A549 (cell line): Measurements from ENCODE around the gene ZNF628.

Experiments used
- EP300 ChIP-seq, 2 experiments: fragments of >200 bp; sonication (Bioruptor Twin); formaldehyde crosslinking; IDR thresholded peaks; 2 replicates in 1 of 2; 3 replicates in 1 of 2; pipeline ENCODE4 v1.6.1; 2016 to 2017
- FOSL2 ChIP-seq, 2 experiments: fragments of 450-650 bp in 1 of 2; fragments of >200 bp in 1 of 2; sonication (Bioruptor Twin) in 1 of 2; formaldehyde crosslinking; IDR thresholded peaks; 2 replicates each; pipeline versions ENCODE4 v1.5.0 to v1.6.1; 2016 to 2020; ENCODE audit warnings: mild to moderate bottlenecking in 1 of 2, moderate library complexity in 1 of 2
- HDAC2 ChIP-seq: fragments of 200-600 bp; sonication (generic); IDR thresholded peaks from 2 replicates; pipeline ENCODE4 v1.6.1; 2016
- HOXA7 ChIP-seq: fragments of 250-450 bp; sonication (Bioruptor Pico); IDR thresholded peaks from 2 replicates; pipeline ENCODE4 v1.5.0; 2020; ENCODE audit warnings: mild to moderate bottlenecking, moderate library complexity
- JUNB ChIP-seq: fragments of >200 bp; sonication (Bioruptor Twin); formaldehyde crosslinking; IDR thresholded peaks from 2 replicates; pipeline ENCODE4 v1.6.1; 2016
- MAFK ChIP-seq: fragments of 450-650 bp; IDR thresholded peaks from 2 replicates; pipeline ENCODE4 v1.6.1; 2014; ENCODE audit not compliant: partially characterized antibody
- RCOR1 ChIP-seq: fragments of 150-350 bp; IDR thresholded peaks from 2 replicates; pipeline ENCODE4 v1.6.1; 2014; ENCODE audit warnings: antibody characterized with exemption, low read length, low read depth
- RNF2 ChIP-seq: fragments of 200-600 bp; sonication (generic); IDR thresholded peaks from 2 replicates; pipeline ENCODE4 v1.6.1; 2016; ENCODE audit warnings: low read depth, mild to moderate bottlenecking, antibody characterized with exemption, moderate library complexity, borderline replicate concordance
- TF ChIP-seq, protein P1 (sequence below): fragments of >200 bp; sonication (Bioruptor Twin); formaldehyde crosslinking; IDR thresholded peaks from 3 replicates; pipeline ENCODE4 v1.5.1; 2016

DNA sequence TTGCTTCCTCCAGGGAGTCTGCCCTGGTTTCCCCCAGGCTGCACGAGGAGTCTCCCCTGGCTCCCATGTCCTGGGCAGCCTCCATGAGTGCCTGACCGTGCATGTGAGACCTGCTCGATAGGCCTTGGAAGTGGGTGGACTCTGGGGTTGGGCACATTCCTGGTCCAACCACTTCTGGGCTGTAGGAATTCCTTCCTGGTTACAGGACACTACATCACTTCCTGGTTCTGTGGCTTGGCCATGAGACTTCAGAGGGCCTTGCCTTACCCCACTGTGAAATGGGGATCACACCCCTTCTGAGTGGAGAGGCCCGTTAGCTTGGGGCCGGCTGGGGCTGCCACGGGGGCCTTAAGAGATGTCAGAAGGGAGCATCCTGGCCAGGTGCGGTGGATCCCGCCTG is 4.0 kb upstream of the ZNF628 start:
- TF ChIP-seq FOSL2 (IDR thresholded peaks at IDR 0.05) = no peak
- TF ChIP-seq FOSL2 (CRISPR knock-in tag; IDR thresholded peaks at IDR 0.05) = no peak
- TF ChIP-seq MAFK = no peak
- no peak for TF ChIP-seq RCOR1
- no peak for TF ChIP-seq HDAC2
- no peak for TF ChIP-seq EP300 (IDR thresholded peaks at IDR 0.05)
- no peak for TF ChIP-seq RNF2
- TF ChIP-seq, protein P1, sequence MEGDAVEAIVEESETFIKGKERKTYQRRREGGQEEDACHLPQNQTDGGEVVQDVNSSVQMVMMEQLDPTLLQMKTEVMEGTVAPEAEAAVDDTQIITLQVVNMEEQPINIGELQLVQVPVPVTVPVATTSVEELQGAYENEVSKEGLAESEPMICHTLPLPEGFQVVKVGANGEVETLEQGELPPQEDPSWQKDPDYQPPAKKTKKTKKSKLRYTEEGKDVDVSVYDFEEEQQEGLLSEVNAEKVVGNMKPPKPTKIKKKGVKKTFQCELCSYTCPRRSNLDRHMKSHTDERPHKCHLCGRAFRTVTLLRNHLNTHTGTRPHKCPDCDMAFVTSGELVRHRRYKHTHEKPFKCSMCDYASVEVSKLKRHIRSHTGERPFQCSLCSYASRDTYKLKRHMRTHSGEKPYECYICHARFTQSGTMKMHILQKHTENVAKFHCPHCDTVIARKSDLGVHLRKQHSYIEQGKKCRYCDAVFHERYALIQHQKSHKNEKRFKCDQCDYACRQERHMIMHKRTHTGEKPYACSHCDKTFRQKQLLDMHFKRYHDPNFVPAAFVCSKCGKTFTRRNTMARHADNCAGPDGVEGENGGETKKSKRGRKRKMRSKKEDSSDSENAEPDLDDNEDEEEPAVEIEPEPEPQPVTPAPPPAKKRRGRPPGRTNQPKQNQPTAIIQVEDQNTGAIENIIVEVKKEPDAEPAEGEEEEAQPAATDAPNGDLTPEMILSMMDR = no peak
- no peak for TF ChIP-seq JUNB
- no peak for TF ChIP-seq HOXA7
